Activated CD4-positive, alpha-beta T cell treated with anti-CD3 and anti-CD28 coated beads, Interleukin-2, amount 50 U/mL, for 4 hours (primary cell): Measurements from ENCODE around the gene CTPS2.
"Not testable (repeated sequence)": the region's sequence is repeated elsewhere in the genome, so short reads cannot be mapped to it uniquely, and the experiment has no call there.

Experiments
- DNase-seq, 2 experiments: peaks; one replicate each; pipeline ENCODE4 v3.0.0-alpha.2; 2020

The CTPS2 gene

DNA sequence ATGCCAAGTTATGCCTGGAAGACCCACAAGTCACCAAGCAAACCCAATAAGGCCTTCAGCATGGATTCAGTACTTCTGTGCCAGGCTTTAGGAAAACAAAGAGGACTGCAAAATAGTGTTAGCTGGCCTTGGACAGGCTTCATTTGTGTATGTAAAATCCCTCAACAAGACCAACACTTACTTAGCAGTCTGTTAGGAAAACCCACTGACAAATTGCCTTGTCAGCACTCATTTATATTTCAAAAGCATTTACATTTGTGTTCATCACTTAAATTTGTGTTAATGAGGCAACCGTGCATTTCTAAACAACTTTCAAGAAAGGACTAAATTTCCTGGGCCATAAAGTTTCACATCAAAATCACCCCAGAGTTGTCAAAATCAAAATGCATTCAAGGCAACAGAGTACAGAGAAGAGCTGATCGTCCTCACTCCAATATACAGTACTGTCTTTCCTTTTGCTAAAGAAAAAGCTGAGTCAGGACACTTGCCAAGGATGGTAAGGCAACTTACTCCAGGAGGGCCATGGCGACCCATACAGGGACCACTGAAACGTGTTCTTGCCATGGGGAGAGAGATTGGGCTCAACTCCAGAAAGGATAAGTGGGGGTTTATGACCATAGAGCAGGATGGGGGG lies 61.0 kb downstream of the CTPS2 start:
- no peak for DNase-seq

DNA sequence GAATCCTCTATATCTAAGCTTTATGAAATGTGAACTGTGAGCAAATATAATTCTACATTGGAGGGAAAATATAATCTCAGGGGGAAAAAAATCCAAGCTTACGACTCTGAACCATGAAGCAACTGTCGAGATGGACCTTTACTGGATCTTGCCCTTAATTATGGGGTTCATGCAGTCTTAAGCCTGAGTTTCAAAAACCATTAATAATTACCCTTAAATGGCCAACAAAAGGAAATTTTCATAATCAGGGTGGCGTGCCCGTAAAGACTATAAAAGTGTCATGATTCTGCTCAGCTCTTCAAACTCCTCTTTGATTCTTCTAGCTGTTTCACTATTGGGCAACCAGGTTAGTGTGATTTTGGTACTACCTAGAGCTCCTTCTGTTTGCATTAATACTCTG lies 62.6 kb downstream of the CTPS2 start, which contains the start of gene S100G:
Gene S100G (plus strand): TSS at position 301 of the 400 bp plus-strand sequence. CDS start 849 bp downstream, outside the sequence.
- no peak for DNase-seq

DNA sequence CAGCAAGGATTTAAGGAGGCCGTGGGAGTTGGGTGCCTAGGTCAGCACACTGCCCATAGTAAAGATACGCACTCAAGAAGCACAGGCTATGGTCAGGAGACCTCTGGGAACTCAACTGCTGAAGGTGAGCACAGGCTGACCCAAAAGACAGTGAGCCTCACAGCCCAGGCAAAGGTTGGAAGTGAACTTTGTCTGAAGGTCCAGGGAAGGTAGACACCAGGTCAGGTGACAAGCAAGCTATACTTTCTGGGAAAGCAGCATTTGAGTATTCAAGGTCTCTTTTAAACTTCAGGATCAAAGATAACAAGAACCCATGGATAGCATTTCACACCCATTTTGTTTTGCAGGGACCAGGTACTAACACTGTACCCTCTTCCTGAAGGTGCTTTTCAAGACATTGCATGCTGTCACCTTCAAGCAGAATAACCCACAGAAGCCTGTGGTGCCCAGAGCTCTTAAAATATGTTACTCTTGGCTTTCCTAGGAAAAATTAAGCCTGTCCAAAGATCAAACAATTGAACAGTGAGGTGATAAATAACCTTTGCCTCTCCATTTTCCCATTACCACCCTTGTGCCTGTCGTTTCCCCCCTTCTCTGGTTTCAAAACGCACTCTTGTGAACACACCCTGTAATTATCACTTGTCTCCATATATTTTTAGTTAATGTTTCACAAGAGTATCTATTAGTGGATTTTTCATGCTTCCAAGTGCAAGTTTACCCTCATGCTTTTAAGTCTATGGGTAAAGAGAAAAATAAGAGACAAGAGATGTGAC lies 65.9 kb downstream of the CTPS2 start:
- no peak for DNase-seq

DNA sequence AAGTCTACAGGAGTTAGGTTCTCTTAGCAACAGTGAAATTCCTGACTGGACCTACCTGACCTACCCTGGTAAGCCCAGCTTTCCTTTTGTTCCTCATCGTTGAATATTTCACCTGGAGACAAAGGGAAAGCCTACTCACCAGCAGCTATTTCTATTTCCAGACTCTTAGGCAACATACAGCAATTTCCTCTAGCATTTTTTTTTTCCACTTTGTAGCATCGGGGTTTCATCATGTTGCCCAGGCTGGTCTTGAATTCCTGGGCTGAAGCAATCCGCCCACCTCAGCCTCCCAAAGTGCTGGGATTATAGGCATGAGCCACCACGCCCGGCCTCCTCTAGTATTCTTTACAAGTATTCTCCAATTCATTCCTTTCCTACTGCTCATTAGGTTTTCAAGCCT lies 69.3 kb downstream of the CTPS2 start:
- DNase-seq = no peak

DNA sequence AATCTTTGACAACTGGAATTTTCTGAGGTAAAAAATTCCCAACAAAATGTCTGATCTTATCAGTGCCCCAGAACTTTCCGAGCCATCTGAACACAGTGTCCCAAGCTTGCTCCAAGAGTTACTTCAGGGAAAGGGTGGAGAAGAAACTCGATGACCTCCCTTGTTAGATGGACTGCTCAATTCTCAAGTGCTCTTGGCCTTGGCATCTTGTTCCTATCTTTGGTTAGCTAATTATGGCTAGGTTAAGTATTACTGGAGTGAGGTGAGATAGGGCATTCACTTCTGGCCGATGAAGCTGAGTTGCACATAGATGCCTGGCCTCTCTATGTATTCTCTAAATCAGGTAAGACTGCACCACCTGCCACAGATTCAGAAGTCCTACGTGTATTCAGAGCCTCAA lies 71.6 kb downstream of the CTPS2 start:
- no peak for DNase-seq

DNA sequence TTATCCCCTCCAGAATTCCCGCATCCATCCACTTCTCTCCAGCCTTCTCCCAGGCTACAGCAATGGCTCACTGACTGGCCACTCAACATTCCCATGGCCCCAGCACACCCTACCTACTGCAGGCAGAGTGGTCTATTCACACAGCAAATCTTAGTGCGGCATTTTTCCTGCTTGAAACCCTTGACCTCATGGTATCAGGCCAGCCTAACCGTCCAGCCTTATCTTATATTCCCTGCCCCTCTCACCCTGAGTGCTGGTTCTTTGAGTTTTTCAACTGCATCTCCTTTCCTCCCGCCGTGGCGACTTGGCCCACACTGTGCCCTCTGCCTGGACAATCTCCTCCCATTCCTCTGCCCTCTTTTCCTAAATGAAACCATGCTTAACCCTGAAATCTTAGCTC lies 72.5 kb downstream of the CTPS2 start:
- no peak for DNase-seq

DNA sequence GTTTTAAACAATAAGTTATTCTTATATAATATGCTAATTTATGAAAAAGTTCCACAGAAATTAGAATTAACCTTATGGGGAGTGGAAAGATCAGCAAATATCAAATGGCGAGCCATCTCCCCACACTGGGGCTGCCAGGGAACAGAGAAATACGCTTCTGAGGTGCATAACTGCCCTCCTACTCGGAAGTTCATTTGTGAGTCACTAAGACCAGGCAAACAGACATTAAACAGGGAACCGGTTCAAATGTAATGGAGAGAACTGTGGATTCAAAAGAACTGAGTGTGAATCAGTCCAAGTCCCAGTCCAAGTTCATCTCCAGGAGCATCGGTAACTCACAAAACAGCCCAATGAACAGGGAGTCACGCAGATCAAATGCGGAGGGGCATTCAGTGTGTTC lies 73.9 kb downstream of the CTPS2 start:
- no peak for DNase-seq

DNA sequence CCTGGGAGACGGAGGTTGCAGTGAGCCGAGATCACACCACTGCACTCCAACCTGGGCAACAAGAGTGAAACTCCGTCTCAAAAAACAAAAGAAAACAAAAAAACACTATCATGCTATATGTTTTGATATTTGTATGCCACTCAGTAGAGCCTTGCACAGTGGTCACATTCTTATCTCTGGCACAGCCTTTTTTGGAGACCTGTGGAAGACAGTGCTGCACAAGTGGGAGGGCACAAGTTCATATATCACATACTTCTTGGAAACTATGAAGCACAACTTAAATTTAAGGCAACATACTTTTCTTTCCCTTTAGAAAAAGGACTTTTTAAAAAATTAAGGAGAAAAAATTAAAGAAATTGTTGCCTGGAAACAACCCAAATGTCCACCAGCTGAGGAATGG lies 76.9 kb downstream of the CTPS2 start:
- no peak for DNase-seq

DNA sequence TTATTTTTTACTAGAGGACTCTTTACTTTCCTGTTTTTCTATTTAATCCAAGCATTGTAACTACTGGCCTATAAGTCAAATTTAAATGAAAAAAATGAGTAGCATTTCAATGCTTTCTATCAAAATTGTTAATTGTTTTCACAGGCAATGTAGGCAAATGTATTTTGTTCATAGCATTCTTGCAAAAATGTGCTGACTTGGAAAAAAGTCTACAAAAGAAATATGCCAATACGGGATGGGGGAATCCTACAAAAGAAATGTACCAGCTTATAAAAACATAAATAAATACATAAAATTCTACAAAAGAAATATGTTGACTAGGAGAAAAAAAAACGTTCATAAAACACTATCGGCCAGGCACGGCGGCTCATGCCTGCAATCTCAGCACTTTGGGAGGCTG lies 77.4 kb downstream of the CTPS2 start:
- DNase-seq = no peak

DNA sequence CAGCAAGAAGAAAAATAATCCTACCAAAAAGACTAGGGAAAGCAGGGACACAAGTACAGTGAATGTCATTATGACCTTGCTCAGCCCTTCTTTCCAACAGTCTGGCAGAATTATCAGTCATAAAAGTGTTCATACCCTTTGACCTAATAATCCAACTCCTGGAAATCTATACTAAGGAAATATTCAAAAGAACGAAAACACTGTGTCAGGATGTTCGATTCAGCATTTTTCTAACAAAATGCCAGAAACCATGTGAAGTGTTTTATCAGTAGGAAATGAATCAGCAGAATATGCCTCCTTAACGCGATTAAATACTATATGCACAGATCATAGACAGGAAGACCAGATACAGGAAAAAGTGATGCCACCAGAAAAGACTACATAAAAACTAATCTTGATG lies 78.7 kb downstream of the CTPS2 start:
- no peak for DNase-seq

DNA sequence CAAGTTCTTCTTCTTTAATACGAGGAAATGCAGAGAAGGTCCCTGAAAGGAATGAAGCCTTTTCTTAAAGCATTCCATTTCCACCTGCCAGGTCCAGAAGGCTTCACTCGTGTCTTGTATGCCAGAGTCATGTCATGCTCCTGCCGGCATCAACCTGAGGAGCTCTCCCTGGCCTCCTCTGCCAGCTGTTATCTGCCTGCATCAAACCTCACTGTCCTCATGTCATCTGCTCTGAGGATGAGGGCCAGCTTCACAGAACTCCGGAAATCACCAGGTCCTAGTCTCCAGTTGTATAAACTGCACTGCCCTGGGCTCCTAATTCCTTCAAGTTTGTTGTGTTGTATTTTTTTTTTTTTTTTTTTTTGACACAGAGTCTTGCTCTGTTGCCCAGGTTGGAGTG lies 82.6 kb downstream of the CTPS2 start:
- DNase-seq = no peak

DNA sequence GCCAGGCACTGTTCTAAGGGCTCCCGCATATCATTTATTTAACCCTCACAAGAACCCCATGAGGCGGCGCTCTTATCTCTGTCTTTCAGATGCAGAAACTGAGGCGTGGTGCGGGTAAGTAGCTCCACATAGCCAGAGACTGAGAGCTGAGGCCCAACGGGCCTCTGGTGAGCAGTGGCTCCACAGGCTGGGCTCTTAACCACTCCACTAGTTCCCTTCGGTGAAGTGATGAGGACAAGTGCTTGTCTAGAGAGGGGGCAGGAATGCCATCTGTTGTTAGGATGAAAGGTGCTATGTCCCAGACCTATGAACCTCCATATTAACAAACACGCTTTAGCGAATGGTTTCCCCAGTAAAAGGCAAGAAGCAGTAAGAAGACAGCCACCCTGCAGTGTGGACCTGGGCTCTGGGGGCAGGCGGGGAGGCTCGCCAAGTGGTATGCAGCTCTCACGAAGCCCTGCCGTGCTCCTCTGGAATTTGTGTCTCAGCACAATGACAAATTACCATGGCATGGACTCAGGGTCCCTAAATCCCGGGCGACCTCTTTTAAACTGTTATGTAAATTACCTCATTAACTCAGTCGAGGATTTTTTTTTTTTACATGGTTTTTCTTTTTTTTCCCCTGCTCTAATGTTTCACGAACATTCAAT lies 83.4 kb downstream of the CTPS2 start:
- no peak for DNase-seq

DNA sequence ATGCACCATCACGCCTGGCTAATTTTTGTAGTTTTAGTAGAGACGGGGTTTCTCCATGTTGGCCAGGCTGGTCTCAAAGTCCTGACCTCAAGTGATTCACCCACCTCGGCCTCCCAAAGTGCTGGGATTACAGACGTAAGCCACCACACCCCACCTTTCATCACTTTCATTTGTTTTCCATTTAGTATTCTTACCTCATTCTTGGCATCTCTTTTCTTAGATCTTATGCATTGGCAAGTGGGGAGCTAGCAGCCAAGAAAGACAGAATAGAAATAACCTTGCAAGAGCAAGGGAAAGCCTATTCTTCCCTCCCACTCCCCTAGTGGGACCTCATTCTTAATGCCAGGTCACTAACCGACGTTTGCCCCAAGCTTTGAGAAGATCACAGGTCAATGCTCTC lies 84.0 kb downstream of the CTPS2 start:
- not testable (repeated sequence) for DNase-seq

DNA sequence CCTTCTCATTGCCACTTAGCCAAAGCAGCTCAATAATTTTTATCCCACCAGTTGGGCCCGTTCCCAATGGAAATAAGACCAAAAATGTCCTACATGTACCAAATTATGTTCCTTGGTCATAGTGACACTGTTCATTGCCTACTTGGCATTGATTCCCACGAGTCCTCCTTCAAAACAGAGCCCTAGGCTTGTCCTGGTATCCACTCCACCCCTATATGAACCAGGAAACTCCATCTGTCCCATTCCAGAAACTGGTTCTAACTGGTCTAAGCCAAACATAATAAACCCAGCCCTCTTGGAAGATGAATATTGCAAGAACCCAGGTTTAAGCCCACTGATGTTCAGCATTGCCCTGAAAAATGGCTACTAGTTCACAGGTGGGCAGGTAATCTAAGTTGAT lies 93.4 kb downstream of the CTPS2 start:
- DNase-seq = no peak

DNA sequence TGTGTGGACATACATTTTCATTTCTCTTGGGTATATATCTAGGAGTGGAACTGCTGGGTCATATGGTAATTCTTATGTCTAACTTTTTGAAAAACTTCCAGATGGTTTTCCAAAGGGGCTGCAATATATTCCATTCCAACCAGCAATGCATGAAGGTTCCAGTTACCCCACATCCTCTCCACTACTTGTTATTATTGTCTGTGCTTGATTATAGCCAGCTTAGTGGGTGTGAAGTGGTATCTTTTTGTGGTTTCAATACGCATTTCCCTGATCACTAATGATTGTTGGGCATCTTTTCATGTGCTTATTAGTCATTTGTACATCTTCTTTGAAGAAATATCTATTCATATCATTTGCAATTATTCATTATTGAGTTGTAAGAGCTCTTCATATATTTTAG lies 94.0 kb downstream of the CTPS2 start:
- no peak for DNase-seq

DNA sequence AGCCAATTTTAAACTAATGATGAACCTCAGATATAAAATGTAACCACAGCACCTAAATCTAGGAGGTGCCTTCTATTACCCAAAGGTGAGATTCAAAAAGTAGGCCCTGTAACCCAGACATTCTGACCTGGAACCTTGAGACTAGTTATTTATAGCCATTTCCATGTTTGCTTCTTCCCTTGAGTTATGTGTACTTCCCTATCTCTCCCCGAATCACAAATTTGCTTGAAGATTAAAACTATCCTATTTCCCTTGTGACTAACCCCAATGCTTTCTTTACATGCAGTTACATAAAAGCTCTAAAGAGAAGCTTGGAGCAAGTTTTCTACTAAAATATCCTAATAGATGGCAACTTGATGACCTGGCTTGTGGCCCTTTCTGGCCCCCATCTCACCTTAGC lies 95.1 kb downstream of the CTPS2 start:
- no peak for DNase-seq

DNA sequence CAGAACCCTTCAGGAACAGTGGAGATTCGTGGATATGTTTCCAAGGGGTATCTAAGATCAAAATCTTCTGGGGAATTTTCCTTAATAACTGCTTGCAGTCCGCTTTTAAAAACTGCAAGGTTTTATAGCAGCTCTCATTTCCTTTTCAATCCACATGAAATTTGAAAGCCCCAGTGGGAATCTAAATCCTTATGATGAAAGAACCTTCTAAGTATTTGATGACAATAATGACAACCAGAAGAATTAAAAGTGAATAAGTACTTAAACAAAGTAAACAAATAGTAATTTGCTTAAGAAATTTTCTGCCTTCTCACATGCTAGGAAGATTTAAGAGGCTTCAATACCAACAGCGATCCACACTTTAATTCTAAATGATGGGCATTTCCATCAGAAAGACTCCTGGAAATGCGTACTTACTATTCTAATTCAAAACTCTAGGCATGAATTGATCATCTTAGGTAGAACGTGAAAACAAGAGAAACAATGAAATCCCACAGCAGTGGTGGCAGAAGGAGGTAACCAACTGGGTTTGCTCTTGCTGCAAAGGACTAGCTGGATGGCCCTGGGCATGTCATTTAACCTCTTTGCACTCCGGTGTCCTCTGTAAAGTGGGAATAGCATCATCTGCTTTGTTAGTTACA lies 100.1 kb downstream of the CTPS2 start:
- DNase-seq = no peak

DNA sequence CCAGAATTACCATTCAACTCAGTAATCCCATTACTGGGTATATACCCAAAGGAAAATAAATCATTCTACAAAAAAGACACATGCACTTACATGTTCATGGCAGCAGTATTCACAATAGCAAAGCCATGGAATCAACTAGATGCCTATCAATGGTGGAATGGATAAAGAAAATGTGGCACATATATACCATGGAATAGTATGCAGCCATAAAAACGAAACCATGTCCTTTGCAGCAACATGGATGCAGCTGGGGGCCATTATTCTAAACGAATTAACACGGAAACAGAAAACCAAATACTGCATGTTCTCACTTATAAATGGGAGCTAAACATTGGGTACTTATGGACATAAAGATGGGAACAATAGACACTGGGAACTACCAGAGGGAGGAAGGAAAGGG lies 101.8 kb downstream of the CTPS2 start:
- DNase-seq = not testable (repeated sequence)

DNA sequence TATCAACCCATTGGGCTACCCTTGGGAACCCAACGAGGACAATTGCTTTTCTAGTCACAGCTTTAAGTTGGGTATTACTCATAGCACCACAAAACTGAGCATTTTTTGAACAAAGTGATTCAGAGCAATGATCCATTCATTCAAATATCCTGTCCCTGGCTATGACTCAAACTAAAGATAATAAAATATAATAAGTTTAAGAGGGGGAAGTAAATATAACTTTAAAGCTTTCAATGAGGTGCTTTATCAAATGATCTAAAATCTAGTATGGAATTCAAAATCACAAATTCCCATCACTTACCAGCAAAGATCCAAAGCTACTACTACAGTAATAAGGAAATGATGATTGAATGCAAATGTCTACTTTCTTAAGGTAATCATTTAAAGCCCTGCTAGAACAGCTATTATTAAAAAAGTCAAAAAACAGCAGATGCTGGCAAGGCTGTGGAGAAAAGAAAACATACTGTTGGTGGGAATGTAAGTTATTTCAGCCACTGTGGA lies 102.3 kb downstream of the CTPS2 start:
- no peak for DNase-seq

DNA sequence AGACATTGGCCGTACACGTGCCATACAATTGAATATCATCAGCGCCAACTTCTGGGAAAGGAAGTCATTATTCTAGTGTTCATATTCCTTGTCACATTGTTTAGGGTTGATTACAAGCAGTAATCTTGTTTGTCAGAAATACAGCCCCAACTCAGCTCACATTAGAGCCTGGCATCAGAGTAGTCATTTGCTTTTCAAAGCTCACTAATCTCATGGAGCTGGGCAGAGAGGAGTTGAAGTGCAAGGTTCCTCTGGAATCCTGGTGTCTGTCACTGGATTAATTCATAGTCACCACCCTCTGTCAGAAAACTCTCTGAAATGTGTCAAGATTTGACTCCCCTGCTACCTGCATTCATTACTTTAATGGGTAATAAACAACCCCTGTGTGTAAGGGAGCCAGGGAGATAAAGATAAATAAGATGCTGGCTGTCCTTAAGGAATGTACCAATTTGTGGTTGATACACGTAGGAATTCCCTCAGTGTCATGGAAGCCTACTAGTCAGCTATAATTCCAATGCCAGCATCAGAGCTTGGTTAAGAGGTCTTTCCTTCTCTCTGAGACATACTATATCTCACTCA lies 106.2 kb downstream of the CTPS2 start:
- DNase-seq = no peak

DNA sequence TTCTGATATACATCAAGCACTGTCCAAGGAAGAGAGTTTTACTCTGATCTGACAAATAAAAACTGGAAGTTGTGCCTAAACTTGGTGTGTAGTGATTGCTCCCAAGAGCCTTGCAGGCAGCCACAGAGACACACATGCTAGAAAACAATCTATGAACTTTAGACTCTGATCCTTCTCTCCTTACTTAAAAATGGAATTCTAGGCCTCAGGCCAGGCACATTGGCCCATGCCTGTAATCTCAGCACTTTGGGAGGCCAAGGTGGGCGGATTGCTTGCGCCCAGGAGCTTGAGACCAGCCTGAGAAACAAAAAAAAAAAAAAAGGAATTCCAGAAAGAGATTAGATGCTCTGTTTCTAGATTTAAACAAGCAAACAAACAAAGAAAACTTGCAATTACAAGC lies 108.1 kb downstream of the CTPS2 start:
- no peak for DNase-seq

DNA sequence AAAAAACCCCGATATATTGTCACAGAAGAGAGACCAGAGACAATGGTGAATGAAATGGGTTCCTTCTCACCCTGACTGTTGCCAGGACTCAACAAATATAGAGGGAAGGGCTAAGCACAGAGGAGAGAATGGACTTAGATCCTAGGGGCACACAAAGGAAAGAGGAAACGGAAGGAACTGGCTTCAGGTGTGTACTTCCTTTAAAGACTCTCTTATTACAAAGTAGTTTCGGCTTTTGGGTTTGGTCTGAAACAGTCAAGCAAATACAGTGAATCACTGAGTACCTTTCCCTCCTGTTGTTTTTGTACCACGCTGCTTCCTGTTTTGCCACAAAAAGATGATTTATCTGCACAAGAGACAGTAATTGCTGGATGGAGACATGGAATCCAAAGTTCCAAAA lies 108.6 kb downstream of the CTPS2 start:
- no peak for DNase-seq

DNA sequence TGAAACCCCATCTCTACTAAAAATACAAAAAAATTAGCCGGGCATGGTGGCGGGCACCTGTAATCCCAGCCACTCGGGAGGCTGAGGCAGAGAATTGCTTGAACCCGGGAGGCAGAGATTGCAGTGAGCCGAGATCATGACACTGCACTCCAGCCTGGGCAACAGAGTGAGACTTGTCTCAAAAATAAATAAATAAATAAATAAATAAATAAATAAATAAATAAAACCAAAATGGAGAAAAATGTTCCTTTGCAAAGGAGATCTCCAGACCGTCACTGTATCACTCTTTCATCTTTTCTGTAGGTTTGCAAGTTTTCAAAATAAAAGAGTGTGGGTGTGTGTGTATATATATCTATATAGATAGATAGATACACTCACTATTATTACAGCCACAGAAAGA lies 109.2 kb downstream of the CTPS2 start:
- DNase-seq = not testable (repeated sequence)
